Testis (tissue), 2 donors: ENCODE results near the gene COLEC11.

ENCODE experiments used
- CTCF ChIP-seq, 3 experiments: fragments of 450-650 bp in 2 of 3; fragments of 200-600 bp in 1 of 3; sonication (generic) in 1 of 3; IDR thresholded peaks; one replicate each; pipeline ENCODE4 v1.5.1; 2016 to 2019; ENCODE audit warnings: antibody characterized with exemption in 3 of 3, mild to moderate bottlenecking in 2 of 3, moderate library complexity in 1 of 3
- POLR2A ChIP-seq: fragments of 450-650 bp; IDR thresholded peaks from one replicate; pipeline ENCODE4 v1.6.1; 2017; ENCODE audit warnings: antibody characterized with exemption, mild to moderate bottlenecking, moderate library complexity

- no peak for TF ChIP-seq CTCF (IDR thresholded peaks at IDR 0.05)
- no peak for TF ChIP-seq POLR2A
Measured at GRCh38 chr2:3571284-3571683, 23.6 kb upstream of the COLEC11 start.
